Mesodermal cell (in vitro differentiated cells): Measurements from ENCODE around the gene ZNF536.

Experiments
- H3K27ac ChIP-seq: 2 replicates; pipeline ENCODE4 v1.7.0; 2013; ENCODE audit warnings: mild to moderate bottlenecking, low read depth, low read length, moderate library complexity; ENCODE audit not compliant: severe bottlenecking
- H3K36me3 ChIP-seq: 2 replicates; pipeline ENCODE4 v1.7.1; 2013; ENCODE audit warnings: mild to moderate bottlenecking, low read length, moderate library complexity; ENCODE audit not compliant: control insufficient read depth, insufficient read depth
- H3K4me1 ChIP-seq: one replicate; pipeline ENCODE4 v1.7.1; 2013; ENCODE audit warnings: mild to moderate bottlenecking, low read length; ENCODE audit not compliant: insufficient read depth, control insufficient read depth, poor library complexity, severe bottlenecking
- H3K4me3 ChIP-seq: 2 replicates; pipeline ENCODE4 v1.7.0; 2013; ENCODE audit warnings: low read length, control low read depth, mild to moderate bottlenecking; ENCODE audit not compliant: insufficient read depth, poor library complexity, severe bottlenecking; ENCODE audit errors: extremely low read depth
- H3K9me3 ChIP-seq: 2 replicates; pipeline ENCODE4 v1.7.1; 2013; ENCODE audit warnings: mild to moderate bottlenecking, low read length, moderate library complexity; ENCODE audit not compliant: control insufficient read depth
- WGBS, 2 experiments: methylation state at CpG; one replicate each; pipeline ENCODE4 v1.1.5; 2013; ENCODE audit warnings: missing lambda C conversion rate in 2 of 2; ENCODE audit not compliant: insufficient coverage in 2 of 2; 5-methylcytosine and 5-hydroxymethylcytosine counted together

Gene ZNF536

DNA sequence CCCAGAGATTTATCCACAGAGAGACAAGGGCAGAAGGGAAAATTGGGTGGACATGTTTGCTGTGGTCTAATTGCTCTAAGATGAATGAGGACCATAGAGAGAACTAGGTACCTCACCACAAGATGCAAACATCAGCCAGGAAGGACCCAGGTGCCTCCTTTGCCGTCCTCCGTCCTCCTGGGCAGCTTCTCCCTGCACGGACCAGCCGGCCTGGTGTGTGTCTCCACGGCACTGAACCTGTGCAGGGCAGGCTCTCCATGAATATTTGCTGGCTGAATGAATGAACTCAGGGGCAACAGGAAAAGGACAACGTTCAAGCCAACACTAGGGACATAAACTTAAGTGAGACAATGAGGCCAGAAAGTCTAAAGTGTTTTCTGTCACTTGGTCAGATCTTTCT, 143.9 kb downstream of the ZNF536 start:
- WGBS, 2 experiments = 87 to 94% methylated on average over 6 of the region's 6 CpGs
- Histone ChIP-seq H3K4me1 (no peaks in the 10 kb centered on the region), H3K36me3 (no peaks in the 10 kb centered on the region), H3K9me3 (no peaks in the 10 kb centered on the region), H3K27ac (no peak overlapping the region), H3K4me3 (no peak overlapping the region)

DNA sequence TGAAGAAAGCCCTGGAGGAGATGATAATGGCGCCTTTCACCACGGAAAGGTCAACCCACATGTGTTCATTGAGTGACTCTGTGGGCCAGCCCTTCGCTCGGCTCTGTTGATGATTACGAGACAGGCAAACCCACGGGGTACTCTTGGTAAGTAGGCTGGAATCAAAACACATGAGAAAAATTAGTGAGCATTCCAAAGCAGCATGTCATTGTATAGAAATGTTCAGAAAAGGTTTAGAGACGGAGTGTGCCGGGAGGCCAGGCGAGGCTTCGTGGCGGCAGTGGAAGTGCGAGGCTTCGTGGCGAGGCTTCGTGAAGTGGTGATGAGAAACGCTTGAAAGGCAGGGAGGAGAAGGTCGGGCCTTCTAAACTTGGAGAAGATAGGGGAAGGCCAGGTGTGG, 144.3 kb downstream of the ZNF536 start:
- WGBS, 2 experiments = 95 to 96% methylated on average over 17 of the region's 17 CpGs
- no peaks in the 10 kb centered on the region for H3K9me3 ChIP-seq

GRCh38 chr19:30518965-30519606, 146.9 kb downstream of the ZNF536 start:
- WGBS, 2 experiments = 86 to 91% methylated on average over 7 to 11 of the region's 13 CpGs
- no peak overlapping the region for H3K4me3 ChIP-seq
- H3K4me1 ChIP-seq = no peaks in the 10 kb centered on the region
- H3K9me3 ChIP-seq = no peaks in the 10 kb centered on the region
- H3K27ac ChIP-seq = no peak overlapping the region
- no peaks in the 10 kb centered on the region for H3K36me3 ChIP-seq

More for the DNA sequence above, 144.3 kb downstream of the ZNF536 start:
- Histone ChIP-seq H3K4me3 (no peak overlapping the region), H3K27ac (no peak overlapping the region), H3K4me1 (no peaks in the 10 kb centered on the region), H3K36me3 (no peaks in the 10 kb centered on the region)

DNA sequence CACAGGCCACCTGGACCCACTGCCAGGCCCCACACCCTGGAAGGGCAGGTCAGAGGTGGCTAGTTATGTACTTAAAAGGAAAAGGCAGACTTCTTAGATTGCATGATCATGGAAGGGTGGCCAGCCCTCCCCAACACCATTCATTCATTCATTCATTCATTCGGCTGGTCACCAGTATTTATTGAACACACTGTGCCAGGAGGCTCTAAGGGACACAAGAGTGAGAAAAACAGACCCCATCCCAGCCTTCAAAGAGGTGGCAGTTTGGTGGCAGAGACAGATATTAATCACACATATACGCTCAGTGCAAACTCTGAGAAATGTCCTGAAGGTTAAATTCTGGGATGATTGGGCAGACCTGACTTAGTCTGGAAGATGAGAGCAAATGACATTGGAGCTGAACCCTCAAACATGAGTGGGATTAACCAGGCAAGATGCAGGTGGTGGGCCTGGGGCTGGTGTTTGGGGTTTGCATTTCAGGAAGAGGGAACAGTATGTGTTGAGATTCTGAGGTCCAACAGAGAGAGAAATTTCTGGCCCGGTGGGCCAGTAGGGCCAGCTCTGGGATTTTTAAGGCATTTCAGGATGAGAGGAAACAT, 147.5 kb downstream of the ZNF536 start:
- no peak overlapping the region for H3K27ac ChIP-seq
- no peak overlapping the region for H3K4me3 ChIP-seq
- no peaks in the 10 kb centered on the region for H3K9me3 ChIP-seq
- no peaks in the 10 kb centered on the region for H3K36me3 ChIP-seq
- no peaks in the 10 kb centered on the region for H3K4me1 ChIP-seq
- WGBS, 2 experiments = 94 to 100% methylated on average over 1 to 3 of the region's 3 CpGs

- H3K4me3 ChIP-seq = no peak overlapping the region
- H3K36me3 ChIP-seq = no peaks in the 10 kb centered on the region
- no peaks in the 10 kb centered on the region for H3K4me1 ChIP-seq
- H3K27ac ChIP-seq = no peak overlapping the region
- WGBS, 2 experiments = 91% methylated on average over 9 of the region's 9 CpGs
- H3K9me3 ChIP-seq = no peaks in the 10 kb centered on the region
Observed at GRCh38 chr19:30520735-30521479, 148.7 kb downstream of the ZNF536 start.

DNA sequence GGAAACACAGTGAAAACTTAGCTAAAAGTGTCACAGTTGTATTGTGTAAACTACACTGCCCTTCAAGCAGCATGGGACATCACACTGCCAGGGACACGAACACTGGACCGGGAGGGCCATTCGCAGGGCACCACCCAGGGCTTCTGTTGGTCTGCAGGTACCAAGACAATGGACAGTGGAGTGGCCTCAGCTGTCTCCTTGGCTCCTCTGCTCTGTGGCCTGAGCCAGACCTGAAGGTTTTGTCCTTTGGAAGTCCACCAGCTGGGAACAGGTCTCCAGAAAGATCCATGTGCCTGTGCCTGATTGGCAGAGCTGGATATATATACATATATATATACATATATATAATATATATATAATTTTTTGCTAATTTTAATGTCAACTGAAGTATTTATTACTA, 149.8 kb downstream of the ZNF536 start:
- 83 to 94% methylated on average over 3 of the region's 3 CpGs for WGBS, 2 experiments

DNA sequence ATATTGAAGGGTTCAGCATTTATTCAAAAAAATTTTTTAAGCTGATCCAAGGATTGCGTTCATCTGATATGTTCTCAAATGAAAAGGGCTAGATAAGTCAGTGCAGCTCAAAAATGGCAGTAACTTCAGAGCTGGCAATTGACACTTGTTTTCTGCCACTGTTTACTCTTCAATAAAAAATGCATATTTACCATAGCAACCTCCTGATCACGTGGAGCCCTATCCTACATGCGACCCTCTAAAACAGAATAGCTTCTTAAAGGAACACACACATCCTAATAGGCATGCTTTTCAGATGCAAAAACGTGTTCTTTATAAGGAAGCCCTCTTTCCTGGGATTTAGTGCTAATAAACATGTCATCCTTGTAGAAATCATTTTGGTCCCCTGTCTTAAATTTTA, 150.2 kb downstream of the ZNF536 start:
- H3K27ac ChIP-seq = no peak overlapping the region
- H3K4me3 ChIP-seq = no peak overlapping the region
- no peaks in the 10 kb centered on the region for H3K9me3 ChIP-seq
- no peaks in the 10 kb centered on the region for H3K4me1 ChIP-seq
- 17 to 40% methylated on average over 3 of the region's 4 CpGs for WGBS, 2 experiments
- no peaks in the 10 kb centered on the region for H3K36me3 ChIP-seq

More for the DNA sequence above, 149.8 kb downstream of the ZNF536 start:
- H3K9me3 ChIP-seq = no peaks in the 10 kb centered on the region
- H3K4me1 ChIP-seq = no peaks in the 10 kb centered on the region
- H3K36me3 ChIP-seq = no peaks in the 10 kb centered on the region
- H3K4me3 ChIP-seq = no peak overlapping the region
- no peak overlapping the region for H3K27ac ChIP-seq

DNA sequence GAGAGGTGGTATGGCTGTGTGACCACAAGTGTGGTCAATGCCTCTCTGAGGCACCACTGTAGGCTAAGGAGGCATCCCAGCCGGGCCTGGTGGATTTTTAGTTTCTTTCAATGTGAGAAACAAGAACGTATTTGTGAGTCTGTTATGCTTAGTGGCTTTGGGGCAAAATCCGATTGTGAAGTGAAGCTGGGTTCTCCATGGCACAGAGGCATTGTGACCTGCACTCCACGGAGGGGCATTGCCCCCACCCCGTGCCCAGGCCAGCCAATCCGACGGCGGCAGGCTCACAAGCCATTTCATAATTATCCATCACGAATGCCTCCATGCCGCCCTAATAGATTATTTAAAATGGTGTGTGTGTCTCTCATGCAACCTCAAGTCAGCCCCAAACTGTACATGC, 151.6 kb downstream of the ZNF536 start:
- Histone ChIP-seq H3K36me3 (no peaks in the 10 kb centered on the region), H3K4me3 (no peak overlapping the region), H3K27ac (no peak overlapping the region), H3K9me3 (no peaks in the 10 kb centered on the region), H3K4me1 (no peaks in the 10 kb centered on the region)
- WGBS, 2 experiments = 89 to 96% methylated on average over 4 to 8 of the region's 10 CpGs

- no peak overlapping the region for H3K4me3 ChIP-seq
- no peaks in the 10 kb centered on the region for H3K4me1 ChIP-seq
- no peak overlapping the region for H3K27ac ChIP-seq
- WGBS, 2 experiments = 83% methylated on average over 6 to 7 of the region's 7 CpGs
- no peaks in the 10 kb centered on the region for H3K36me3 ChIP-seq
- no peaks in the 10 kb centered on the region for H3K9me3 ChIP-seq
Observed at GRCh38 chr19:30525383-30525782, 153.2 kb downstream of the ZNF536 start.

DNA sequence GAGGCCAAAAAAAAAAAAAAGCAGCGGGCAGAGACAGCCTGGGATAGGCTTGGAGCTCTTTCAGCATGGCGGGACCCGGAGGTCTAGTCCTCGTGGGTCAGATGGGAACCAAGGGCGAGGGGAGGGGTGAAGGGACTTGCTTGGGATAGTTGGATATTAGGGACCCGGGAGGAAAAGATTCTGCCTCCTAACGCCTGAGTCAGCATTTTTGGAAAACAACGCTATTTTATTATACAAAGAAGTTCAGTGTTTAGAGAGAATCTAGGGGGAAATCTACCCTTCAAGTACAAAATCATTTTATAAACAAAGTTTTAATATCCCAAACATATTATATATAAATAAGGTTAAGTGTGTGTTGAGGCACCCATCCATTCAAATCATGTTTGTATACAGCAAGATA, 156.7 kb downstream of the ZNF536 start:
- H3K9me3 ChIP-seq = no peaks in the 10 kb centered on the region
- no peaks in the 10 kb centered on the region for H3K36me3 ChIP-seq
- H3K4me3 ChIP-seq = no peak overlapping the region
- H3K4me1 ChIP-seq = no peaks in the 10 kb centered on the region
- no peak overlapping the region for H3K27ac ChIP-seq
- WGBS, 2 experiments = no CpG with 5 or more reads among the region's 8 CpGs

GRCh38 chr19:30529876-30530275, 157.7 kb downstream of the ZNF536 start:
- no peak overlapping the region for H3K27ac ChIP-seq
- H3K9me3 ChIP-seq = no peaks in the 10 kb centered on the region
- WGBS, 2 experiments = 83 to 100% methylated on average over 1 to 2 of the region's 3 CpGs
- H3K4me1 ChIP-seq = no peaks in the 10 kb centered on the region
- H3K36me3 ChIP-seq = no peaks in the 10 kb centered on the region
- no peak overlapping the region for H3K4me3 ChIP-seq
